Esophagus muscularis mucosa (tissue), 4 donors: ENCODE data around the gene AGTR1.

Experiments used
- EP300 ChIP-seq: sonication (generic); formaldehyde crosslinking; IDR thresholded peaks from one replicate; pipeline ENCODE4 v1.6.1; 2017; ENCODE audit warnings: antibody characterized with exemption
- POLR2A ChIP-seq: fragments of 450-650 bp; IDR thresholded peaks from one replicate; pipeline ENCODE4 v1.6.1; 2017; ENCODE audit warnings: antibody characterized with exemption, moderate library complexity, mild to moderate bottlenecking, low read depth
- POLR2AphosphoS5 ChIP-seq, 2 donors: sonication (generic); formaldehyde crosslinking; IDR thresholded peaks; one replicate each; pipeline ENCODE4 v1.6.1; 2017; ENCODE audit warnings: antibody characterized with exemption in 2 of 2
- TF ChIP-seq, protein P1 (sequence below), 3 experiments: fragments of 200-600 bp in 2 of 3; fragments of 450-650 bp in 1 of 3; sonication (generic) in 2 of 3; IDR thresholded peaks; one replicate each; pipeline ENCODE4 v1.5.1; 2017 to 2019; ENCODE audit warnings: antibody characterized with exemption in 3 of 3, mild to moderate bottlenecking in 2 of 3, moderate library complexity in 1 of 3

DNA sequence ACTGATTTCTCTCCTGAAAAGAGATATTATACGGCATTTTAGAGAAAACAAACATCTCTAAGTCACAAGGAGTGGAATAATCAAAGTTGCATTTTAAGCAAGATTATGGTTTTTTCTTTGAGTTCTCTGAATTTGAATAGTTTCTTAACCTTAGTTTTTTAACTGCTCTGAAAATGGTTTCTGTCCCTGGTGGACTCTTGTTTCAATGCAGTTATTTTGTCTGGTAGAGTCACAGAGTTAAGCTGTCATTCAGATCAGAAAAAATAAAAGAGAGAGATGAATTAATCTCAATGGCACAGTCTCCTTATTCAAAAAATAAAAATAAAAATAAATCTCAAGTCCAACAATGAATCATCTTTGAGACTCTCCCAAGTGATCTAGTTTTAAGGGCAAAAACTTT lies 19.0 kb downstream of the AGTR1 start:
- TF ChIP-seq, protein P1, sequence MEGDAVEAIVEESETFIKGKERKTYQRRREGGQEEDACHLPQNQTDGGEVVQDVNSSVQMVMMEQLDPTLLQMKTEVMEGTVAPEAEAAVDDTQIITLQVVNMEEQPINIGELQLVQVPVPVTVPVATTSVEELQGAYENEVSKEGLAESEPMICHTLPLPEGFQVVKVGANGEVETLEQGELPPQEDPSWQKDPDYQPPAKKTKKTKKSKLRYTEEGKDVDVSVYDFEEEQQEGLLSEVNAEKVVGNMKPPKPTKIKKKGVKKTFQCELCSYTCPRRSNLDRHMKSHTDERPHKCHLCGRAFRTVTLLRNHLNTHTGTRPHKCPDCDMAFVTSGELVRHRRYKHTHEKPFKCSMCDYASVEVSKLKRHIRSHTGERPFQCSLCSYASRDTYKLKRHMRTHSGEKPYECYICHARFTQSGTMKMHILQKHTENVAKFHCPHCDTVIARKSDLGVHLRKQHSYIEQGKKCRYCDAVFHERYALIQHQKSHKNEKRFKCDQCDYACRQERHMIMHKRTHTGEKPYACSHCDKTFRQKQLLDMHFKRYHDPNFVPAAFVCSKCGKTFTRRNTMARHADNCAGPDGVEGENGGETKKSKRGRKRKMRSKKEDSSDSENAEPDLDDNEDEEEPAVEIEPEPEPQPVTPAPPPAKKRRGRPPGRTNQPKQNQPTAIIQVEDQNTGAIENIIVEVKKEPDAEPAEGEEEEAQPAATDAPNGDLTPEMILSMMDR (IDR thresholded peaks at IDR 0.05), result no peak
- TF ChIP-seq EP300, result no peak
- TF ChIP-seq POLR2A, result no peak
- no peak for TF ChIP-seq POLR2AphosphoS5 (IDR thresholded peaks at IDR 0.05)
